NCI-H345 treated with DMSO at 0.1 percent for 48 hours (cell line): ENCODE measurements around the gene CFL1.
A peak's percentile ranks its signal among the peaks of the same experiment; 100 is the strongest.
"Not testable (repeated sequence)": the region's sequence is repeated elsewhere in the genome, so short reads cannot be mapped to it uniquely, and the experiment has no call there.

Experiments
- DNase-seq: peaks from one replicate; lab custom pipeline; 2025; ENCODE audit not compliant: unreplicated experiment; lab: John Stamatoyannopoulos, UW

CFL1 gene

DNA sequence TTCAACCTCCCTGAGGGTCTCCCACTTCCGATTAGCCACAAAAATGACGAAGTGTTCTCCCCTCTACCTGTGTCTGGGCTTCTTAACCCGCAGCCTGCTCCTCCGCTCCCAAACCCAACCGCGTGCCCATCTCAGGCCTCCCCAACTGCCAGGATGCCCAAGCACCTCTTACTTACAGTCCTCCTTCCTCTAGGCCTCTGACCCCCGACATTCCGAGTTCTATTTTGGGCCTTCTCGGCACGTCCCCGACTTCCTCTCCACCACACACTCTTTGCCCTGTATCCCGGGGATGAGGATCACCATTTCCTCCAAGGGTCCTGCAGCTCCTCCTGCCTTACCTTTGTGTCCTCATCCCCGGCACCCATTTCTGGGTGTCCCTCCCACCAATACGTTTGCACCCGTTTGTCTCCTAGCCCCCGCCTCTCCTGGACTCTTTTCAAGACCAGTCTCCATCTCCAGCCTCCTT, 1.9 kb upstream of the CFL1 start:
- peak; percentile 70 for DNase-seq

GRCh38 chr11:65859095-65859811, 1.3 kb upstream of the CFL1 start:
- DNase-seq = peak; percentile 96

DNA sequence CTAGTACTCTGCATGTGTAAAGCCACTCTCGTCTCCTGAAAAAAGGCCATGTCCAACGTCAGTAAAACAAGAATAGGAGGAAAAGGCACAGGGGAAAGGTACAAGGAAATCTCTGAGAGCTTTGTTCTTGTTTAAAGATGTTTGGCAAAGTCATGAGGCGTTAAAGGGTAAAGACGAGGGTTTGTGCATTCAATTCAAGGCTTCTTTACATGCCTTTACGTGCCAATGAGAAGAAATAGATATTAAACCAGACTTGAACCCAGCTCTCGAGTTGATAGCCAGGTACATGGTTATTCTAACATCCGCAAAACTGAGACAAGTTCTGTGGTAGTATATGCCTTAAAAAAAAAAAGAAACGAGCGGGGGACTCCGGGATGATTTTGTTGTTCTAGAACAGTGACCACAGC, 704 bp upstream of the CFL1 start:
- DNase-seq = peak; percentile 51

DNA sequence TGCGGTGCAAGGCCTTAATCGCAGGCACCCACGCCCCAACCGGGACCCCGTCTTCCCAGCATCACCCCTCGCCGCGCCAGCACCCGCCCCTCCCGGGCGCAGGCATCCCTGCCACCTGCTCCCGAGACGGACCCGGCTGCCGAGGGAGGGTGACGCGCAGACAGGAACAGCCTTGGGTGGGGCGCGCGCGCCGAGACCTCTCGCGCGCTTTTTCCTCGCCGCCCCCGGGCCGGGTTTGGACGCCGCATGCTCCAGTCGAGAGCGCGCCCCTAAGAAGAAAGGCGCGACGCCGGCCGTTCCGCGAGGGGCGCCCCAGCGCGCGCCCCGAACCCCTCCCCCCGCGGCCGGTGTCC, 504 bp downstream of the CFL1 start:
- DNase-seq = peak; percentile 11

GRCh38 chr11:65856689-65857499, 1.1 kb downstream of the CFL1 start:
- peak; percentile 61 for DNase-seq

GRCh38 chr11:65855927-65856363, 2.0 kb downstream of the CFL1 start:
- no peak for DNase-seq

- DNase-seq = no peak
Measured at GRCh38 chr11:65854852-65855837, 2.8 kb downstream of the CFL1 start.

DNA sequence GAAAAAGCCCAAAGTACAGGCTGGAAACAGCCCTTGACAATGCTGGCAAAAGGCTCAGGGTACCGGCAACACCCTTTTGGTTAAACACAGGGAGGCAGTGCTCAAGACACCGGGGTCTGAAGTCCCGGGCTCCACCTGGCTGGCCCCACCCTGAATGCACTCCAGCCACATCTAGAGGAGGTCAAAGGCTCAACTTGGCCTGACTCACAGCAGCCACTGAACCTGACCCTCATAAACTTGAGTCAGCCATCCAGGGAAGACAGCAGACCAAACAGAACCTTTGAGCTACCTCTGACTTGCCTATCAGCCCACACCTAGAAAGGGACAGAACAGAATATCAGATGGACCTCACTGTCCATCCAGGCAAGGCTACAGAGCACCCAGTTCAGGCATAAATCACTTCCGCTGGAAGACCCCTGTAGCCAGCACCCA, 3.8 kb downstream of the CFL1 start:
- no peak for DNase-seq

- DNase-seq = no peak
Measured at GRCh38 chr11:65853246-65853979, 4.6 kb downstream of the CFL1 start.

- no peak for DNase-seq
Measured at GRCh38 chr11:65852508-65853245, 5.3 kb downstream of the CFL1 start.

GRCh38 chr11:65851811-65852507, 6.0 kb downstream of the CFL1 start:
- no peak for DNase-seq

DNA sequence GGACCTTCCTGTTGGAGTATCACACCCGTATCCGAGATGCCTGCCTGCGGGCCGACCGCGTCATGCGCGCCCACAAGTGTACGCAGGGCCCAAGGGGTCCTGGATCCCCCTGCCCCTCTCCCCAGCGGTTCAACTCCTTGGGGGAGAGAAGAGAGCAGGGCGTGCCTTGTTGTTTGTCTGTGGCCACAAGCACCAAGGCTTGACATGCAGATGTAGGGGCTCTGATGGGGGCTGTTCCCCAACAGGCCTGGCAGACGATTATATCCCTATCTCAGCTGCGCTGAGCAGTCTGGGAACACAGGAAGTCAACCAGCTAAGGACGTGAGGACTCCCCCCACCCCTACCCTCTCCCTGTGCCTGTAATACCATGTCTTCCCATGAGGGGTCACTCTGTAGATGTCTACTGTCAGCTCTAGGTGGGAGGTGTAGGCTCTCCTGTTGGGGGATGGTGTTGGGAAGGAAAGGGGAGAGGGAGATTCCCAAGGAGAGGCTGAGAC, 6.8 kb downstream of the CFL1 start:
- DNase-seq = no peak

GRCh38 chr11:65850217-65851082, 7.5 kb downstream of the CFL1 start:
- no peak for DNase-seq

GRCh38 chr11:65849771-65850216, 8.2 kb downstream of the CFL1 start:
- no peak for DNase-seq

DNA sequence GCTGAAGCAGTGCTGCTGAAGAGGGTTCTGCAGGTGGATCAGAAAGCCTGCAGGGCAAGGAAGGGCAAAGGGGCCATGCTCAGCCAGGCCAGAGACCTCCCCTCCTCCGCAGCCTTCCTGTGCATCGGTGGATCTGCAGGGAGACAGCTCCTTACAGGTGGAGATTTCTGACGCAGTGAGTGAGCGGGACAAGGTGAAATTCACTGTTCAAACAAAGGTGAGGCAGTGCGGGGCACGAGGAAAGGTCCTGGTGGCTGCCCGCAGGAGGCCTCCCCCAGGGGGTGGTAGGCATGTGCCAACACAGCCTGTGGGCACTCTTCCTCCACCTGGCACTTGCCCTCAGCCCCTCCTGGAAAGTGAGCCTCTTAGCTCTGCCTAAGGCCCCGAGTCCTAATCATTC, 8.6 kb downstream of the CFL1 start:
- no peak for DNase-seq

GRCh38 chr11:65848693-65849092, 9.3 kb downstream of the CFL1 start:
- DNase-seq = not testable (repeated sequence)

DNA sequence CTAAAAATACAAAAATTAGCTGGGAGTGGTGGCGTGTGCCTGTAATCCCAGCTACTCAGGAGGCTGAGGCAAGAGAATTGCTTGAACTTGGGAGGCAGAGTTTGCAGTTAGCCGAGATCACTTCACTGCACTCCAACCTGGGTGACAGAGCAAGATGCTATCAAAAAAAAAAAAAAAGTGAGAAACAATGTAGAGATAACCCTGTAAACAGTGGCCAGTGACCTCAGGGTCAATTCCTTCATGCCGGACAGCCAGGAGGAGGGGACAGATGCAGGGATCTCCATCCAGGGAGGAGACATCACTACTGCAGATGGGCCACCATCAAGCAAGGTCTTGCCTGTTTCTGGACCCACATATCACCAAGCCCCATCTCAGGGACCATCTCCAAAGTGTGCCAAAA, 10.2 kb downstream of the CFL1 start:
- DNase-seq = no peak
